GM12865 (cell line): ENCODE results near the gene PTPRA.

ENCODE experiments used
- DNase-seq: peaks from one replicate; pipeline ENCODE4 v3.0.0; 2010; ENCODE audit warnings: low read depth
- H3K4me3 ChIP-seq: 2 replicates; pipeline ENCODE4 v1.5.1; 2011; ENCODE audit warnings: mild to moderate bottlenecking, low read depth, low read length, control low read depth
- CTCF ChIP-seq: IDR thresholded peaks from 2 replicates; pipeline ENCODE4 v1.5.1; 2011; ENCODE audit warnings: low read length, control low read depth, low read depth, inconsistent platforms; ENCODE audit not compliant: insufficient read depth; ENCODE audit errors: missing control alignments

The PTPRA gene

GRCh38 chr20:3085571-3086072 lies 212.3 kb downstream of the PTPRA start:
- no peak for DNase-seq
- no peak for TF ChIP-seq CTCF
- no peak overlapping the region for H3K4me3 ChIP-seq

GRCh38 chr20:3088031-3088430 lies 214.8 kb downstream of the PTPRA start:
- TF ChIP-seq CTCF, result no peak
- no peak overlapping the region for H3K4me3 ChIP-seq
- DNase-seq, result no peak
